Gastroesophageal sphincter (tissue), 3 donors: ENCODE results near the gene PPP2R5E.

Experiments
- POLR2A ChIP-seq, 2 donors: fragments of 450-650 bp; IDR thresholded peaks; one replicate each; pipeline ENCODE4 v1.6.1; 2017; ENCODE audit warnings: antibody characterized with exemption in 2 of 2, mild to moderate bottlenecking in 2 of 2, moderate library complexity in 1 of 2
- POLR2AphosphoS5 ChIP-seq: sonication (generic); formaldehyde crosslinking; IDR thresholded peaks from one replicate; pipeline ENCODE4 v1.6.1; 2017; ENCODE audit warnings: antibody characterized with exemption
- TF ChIP-seq, protein P1 (sequence below), 4 experiments: fragments of 200-600 bp in 2 of 4; fragments of 450-650 bp in 2 of 4; sonication (generic) in 1 of 4; IDR thresholded peaks; one replicate each; pipeline ENCODE4 v1.5.1; 2017 to 2019; ENCODE audit warnings: antibody characterized with exemption in 4 of 4, mild to moderate bottlenecking in 2 of 4, moderate library complexity in 2 of 4

DNA sequence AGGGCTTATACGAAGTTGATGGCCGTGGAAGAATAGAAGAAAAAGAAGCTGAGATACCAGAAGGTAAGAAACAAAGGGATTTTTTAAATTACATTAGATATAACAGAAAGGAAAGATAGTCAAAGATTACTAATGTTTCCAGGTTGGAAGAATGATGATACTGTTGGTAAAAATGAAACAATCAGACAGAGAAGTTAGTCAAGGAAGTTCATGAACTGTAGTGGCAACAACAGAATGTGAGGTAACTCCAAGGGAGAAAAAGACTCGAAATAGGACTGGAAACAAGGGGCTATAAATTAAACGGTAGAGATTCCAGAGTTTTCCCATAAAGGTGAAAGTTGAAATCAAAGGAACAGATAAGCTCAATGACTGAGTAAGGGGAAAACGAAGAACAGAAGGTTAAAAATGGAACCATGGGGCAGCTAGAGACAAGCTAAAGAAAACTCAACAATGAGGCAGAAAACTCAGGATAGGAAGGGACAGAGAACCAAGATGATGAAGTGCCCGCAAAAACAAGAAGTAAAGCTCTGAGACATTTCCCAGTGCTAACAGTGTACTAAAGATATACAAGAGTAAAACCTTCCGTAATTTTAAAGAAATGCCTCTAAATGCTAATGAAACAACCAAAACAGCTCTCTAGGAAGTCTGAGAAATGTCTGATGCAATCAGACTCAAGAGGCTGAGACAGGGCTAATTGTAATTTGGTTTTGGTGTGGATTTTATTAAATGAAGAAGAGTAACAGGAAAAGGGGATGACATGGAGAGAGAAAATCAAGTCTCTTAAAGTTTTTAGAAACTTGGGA, 70.0 kb downstream of the PPP2R5E start:
- TF ChIP-seq, protein P1, sequence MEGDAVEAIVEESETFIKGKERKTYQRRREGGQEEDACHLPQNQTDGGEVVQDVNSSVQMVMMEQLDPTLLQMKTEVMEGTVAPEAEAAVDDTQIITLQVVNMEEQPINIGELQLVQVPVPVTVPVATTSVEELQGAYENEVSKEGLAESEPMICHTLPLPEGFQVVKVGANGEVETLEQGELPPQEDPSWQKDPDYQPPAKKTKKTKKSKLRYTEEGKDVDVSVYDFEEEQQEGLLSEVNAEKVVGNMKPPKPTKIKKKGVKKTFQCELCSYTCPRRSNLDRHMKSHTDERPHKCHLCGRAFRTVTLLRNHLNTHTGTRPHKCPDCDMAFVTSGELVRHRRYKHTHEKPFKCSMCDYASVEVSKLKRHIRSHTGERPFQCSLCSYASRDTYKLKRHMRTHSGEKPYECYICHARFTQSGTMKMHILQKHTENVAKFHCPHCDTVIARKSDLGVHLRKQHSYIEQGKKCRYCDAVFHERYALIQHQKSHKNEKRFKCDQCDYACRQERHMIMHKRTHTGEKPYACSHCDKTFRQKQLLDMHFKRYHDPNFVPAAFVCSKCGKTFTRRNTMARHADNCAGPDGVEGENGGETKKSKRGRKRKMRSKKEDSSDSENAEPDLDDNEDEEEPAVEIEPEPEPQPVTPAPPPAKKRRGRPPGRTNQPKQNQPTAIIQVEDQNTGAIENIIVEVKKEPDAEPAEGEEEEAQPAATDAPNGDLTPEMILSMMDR (IDR thresholded peaks at IDR 0.05): no peak
- TF ChIP-seq POLR2AphosphoS5 (no peak), POLR2A (IDR thresholded peaks at IDR 0.05) (no peak)
